NT2/D1 (cell line): ENCODE results near the gene DEFB113.

Source experiments
- SUZ12 ChIP-seq: IDR thresholded peaks from 2 replicates; pipeline ENCODE4 v1.6.1; 2011; ENCODE audit not compliant: insufficient read length, insufficient read depth; ENCODE audit errors: extremely low read depth
- YY1 ChIP-seq: IDR thresholded peaks from 2 replicates; pipeline ENCODE4 v1.6.1; 2011; ENCODE audit not compliant: insufficient read length, insufficient read depth
- ZNF274 ChIP-seq: IDR thresholded peaks from 2 replicates; pipeline ENCODE4 v1.6.1; 2011; ENCODE audit warnings: mild to moderate bottlenecking, low read depth, low read length

GRCh38 chr6:49987749-49988148, 18.3 kb upstream of the DEFB113 start:
- TF ChIP-seq YY1 (no peak), SUZ12 (no peak), ZNF274 (no peak)
